Germinal center (tissue), 1 donor: ENCODE measurements around the gene UBE2J2.

Source experiments
- DNase-seq: peaks from one replicate; pipeline ENCODE4 v3.0.0; 2012; ENCODE audit warnings: mixed read lengths, low spot score

Gene UBE2J2

GRCh38 chr1:1226566-1227362 lies 46.9 kb downstream of the UBE2J2 start:
- no peak for DNase-seq

- no peak for DNase-seq
Measured at GRCh38 chr1:1225913-1226312, 47.7 kb downstream of the UBE2J2 start.

- no peak for DNase-seq
Measured at GRCh38 chr1:1225238-1225845, 48.3 kb downstream of the UBE2J2 start.

GRCh38 chr1:1223891-1224290 lies 49.8 kb downstream of the UBE2J2 start:
- no peak for DNase-seq

- no peak for DNase-seq
Measured at GRCh38 chr1:1223321-1223720, 50.3 kb downstream of the UBE2J2 start.

- no peak for DNase-seq
Measured at GRCh38 chr1:1222575-1223225, 51.0 kb downstream of the UBE2J2 start.

GRCh38 chr1:1221887-1222574 lies 51.6 kb downstream of the UBE2J2 start:
- DNase-seq = no peak

- DNase-seq = no peak
Measured at GRCh38 chr1:1220197-1220596, 53.5 kb downstream of the UBE2J2 start.

GRCh38 chr1:1219341-1219740 lies 54.3 kb downstream of the UBE2J2 start:
- no peak for DNase-seq

GRCh38 chr1:1218524-1219200 lies 55.0 kb downstream of the UBE2J2 start:
- DNase-seq = no peak

GRCh38 chr1:1217621-1218523 lies 55.8 kb downstream of the UBE2J2 start:
- no peak for DNase-seq

GRCh38 chr1:1216770-1217620 lies 56.7 kb downstream of the UBE2J2 start:
- DNase-seq = no peak

- DNase-seq = no peak
Measured at GRCh38 chr1:1215881-1216605, 57.6 kb downstream of the UBE2J2 start.

- no peak for DNase-seq
Measured at GRCh38 chr1:1215080-1215676, 58.5 kb downstream of the UBE2J2 start.

GRCh38 chr1:1213345-1214265 lies 60.0 kb downstream of the UBE2J2 start, which contains the start of gene TNFRSF4:
Gene TNFRSF4 (minus strand): TSS chr1:1214153. CDS start chr1:1214127, 26 bp downstream.
- no peak for DNase-seq

- no peak for DNase-seq
Measured at GRCh38 chr1:1212780-1213344, 60.8 kb downstream of the UBE2J2 start.
